CD4-positive, alpha-beta T cell treated with Interleukin-12 subunit alpha and Interleukin-12 subunit beta, for 1 hour (primary cell): ENCODE data around the gene DNAJC25.

Experiments used
- DNase-seq: peaks from one replicate; pipeline ENCODE4 v3.0.0-alpha.2; 2020

DNAJC25 gene

DNA sequence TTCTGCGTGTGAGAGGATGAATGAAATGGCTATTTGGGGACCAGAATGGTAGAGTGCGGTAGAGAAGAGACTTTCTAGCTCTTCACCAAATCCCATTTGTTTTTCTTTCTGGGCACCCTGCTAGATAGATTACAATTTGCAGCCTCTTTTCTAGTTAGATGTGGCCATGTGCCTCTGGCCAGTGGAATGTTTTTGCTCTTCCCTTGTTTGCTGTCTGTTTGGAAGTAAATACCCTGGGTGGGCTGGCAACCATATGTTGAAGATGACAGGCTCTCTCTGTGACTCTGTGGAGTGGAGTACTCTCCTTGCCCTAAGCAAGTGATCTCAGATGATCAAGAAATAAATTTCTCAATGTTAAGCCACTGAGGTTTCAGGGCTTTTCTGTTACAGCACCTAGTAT, 43.2 kb downstream of the DNAJC25 start:
- DNase-seq, result no peak

DNA sequence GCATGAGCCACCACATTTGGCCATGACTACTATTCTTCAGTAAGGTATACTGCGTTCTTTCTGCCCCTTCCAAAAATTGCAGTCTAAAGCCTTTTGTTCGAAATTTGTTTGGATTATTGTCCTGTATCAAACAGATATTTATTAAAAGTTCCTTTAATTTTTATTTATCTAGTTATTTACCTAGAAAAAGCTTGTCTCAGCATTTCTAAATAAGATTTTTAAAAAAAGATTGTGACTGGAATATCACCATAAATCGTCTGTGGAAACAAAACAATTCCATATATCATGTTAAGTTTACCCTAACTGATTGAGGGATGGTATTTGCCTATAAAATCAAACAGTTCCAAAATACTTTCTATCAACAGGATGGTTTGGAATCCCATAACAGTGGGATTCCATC, 45.0 kb downstream of the DNAJC25 start:
- DNase-seq, result no peak

DNA sequence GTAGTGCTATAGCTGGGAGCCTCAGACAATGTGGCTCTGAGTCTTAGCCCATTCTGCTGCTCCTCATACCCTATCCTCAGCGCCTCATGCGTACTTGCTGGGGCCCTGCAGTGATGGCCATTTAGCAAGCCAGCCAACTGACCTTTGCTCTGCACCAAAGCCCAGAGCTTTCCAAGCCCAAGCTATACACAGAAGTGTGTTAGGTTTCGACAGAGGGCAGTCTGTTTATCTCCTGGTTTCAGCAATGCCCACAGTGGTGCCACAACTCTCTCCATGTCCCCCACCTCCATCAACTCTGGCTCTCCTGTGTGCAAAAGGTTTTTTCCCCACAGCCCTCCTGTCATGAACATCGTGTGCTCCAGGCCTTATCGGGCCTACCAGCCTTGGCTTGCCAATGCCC, 47.2 kb downstream of the DNAJC25 start:
- no peak for DNase-seq

DNA sequence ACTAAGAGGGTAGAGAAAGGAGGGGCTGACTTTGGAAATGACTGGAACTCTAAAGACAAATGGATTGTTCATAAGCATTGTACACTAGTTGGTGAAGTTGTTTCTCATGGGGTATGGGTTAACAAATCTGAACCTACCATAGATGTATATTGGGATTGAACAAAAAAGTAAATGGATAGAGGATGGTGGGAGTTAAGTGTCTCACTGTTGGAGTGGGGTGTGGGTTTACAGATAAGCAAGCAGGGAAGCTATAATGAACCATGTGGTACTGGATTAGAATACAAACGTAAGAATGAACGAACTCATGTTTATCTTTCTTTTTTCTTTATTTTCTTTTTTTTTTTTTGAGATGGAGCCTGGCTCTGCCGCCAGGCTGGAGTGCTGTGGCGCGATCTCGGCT, 48.1 kb downstream of the DNAJC25 start:
- no peak for DNase-seq

DNA sequence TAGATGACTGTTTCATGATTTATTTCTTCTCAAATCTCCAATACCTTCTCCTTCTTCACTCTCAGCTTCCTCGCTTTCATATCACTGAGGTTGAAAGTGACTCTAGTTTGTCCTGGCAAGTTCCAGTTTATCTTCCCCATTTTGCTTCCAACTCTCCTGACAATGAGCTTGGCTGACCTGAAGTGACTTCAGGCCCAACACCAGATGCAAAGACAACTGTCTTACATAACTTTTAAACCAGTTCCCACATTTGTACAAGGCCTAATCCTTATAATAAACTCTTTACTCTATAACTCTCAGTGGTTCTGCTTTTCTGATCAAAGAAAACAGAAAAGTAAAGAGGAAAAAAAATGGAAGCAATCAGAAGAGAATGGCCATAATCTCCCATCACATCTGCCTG, 52.3 kb downstream of the DNAJC25 start:
- no peak for DNase-seq

DNA sequence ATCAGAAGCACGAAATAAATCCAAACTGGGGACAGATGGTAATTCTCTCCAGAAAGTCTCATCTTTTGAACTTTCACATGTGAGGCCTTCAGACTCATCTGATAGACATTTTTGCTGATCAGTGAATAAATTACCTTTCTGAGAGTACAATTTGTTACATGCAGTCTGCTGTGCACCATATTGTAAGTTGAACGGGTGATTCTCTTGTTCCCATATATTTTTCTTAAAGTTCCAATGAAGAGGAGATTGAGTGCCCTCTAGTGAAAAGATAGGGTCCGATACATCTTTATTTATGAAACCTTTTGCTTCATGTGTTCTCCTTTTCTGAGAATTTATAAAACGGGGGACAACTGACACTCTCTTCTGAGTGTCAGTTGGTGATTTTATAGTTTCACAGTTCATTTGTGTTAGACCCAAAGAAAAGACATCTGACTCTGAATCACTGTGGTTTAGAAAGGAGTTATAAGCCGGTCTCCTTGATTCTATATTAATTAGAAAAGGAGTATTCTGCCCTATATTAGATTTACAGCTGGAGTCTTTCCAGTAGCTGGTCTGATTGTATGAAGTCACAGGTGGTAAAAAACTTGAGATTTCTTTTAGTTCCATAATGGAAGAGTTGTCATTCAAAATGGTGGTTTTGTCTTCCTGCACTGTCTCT, 60.7 kb downstream of the DNAJC25 start:
- peak; percentile 19 for DNase-seq

DNA sequence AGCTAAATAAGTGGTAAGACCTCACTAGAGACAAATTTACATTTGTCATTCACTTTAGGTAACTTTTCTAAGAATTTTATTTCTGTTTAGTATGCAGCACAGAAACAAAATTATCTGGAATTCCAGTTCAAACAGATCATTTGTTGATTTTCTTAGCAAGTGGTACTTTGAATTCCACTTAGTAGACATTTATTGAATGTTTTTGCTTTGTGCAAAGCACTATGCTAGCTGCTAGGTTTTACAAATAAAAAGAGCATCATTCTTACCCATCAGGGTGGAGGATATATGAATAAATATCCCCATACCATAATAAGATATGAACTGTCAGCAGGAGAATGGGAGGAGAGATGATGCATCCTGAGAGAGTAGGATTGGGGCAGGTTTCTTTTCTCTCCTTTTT, 65.7 kb downstream of the DNAJC25 start:
- no peak for DNase-seq

DNA sequence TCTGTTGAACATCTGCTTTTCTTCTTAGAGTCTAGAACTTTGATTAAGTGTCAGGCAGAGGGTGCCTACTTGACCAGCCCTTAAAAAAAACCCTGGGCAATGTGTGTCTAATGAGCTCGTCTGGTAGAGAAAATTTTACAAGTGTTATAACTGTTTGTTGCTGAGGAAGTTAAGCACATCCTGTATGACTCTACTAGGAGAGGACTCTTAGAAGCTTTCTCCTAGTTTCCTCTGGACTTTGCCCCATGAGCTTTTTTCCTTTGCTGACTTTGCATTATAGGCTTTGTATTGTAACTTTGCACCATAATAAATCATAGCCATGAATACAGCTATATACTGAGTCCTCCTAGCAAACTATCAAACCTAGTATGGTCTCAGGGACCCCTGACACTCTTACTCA, 69.6 kb downstream of the DNAJC25 start:
- no peak for DNase-seq
